GM21447 (cell line): Measurements from ENCODE around the gene SHOX.
"Not testable (repeated sequence)": the region's sequence is repeated elsewhere in the genome, so short reads cannot be mapped to it uniquely, and the experiment has no call there.

Experiments
- ATAC-seq: cut with Tn5 transposase; IDR thresholded peaks from one replicate; pipeline ENCODE4 v1.9.1; 2021; ENCODE audit not compliant: unreplicated experiment

The SHOX gene

DNA sequence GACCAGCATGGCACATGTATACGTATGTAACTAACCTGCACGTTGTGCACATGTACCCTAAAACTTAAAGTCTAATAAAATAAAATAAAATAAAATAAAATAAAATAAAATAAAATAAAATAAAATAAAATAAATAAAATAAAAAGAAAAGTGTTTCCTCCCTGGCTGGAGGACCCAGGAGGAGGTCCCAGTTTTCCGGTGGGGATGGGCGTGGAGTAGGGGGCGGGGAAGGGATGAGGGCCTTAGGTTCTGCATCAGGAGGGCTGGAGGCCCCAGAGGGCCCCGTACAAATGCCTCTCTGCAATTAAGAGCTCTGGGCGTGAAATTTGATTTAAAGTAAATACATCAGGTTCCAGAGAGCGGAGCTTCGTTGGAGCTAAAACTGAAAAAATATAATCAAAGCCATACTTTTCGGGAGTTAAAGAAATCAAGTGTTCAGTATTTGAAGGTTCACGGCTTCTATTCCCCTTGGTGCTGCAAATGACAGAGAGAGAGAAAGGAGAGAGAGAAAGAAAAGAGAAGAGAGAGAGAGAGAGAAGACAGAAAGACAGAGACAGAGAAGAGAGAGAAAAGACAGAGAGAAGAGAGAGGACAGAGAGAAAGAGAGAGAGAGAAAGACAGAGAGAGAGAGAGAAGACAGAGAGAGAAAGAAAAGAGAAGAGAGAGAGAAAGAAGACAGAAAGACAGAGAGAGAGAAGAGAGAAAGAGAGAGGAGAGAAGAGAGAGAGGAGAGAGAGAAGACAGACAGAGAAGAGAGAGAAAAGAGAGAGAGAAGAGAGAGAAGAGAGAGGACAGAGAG lies 8.7 kb upstream of the SHOX start:
- no peak for ATAC-seq

DNA sequence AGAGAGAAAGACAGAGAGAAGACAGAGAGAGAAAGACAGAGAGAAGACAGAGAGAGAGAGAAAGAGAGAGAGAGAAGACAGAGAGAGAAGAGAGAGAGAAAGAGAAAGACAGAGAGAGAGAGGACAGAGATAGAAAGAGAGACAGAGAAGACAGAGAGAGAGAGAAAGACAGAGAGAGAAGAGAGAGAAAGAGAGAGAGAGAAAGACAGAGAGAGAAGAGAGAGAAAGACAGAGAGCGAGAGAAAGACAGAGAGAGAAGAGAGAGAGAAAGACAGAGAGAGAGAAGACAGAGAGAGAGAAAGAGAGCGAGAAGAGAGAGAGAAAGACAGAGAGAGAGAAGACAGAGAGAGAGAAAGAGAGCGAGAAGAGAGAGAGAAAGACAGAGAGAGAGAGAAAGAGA lies 7.8 kb upstream of the SHOX start:
- ATAC-seq: not testable (repeated sequence)

DNA sequence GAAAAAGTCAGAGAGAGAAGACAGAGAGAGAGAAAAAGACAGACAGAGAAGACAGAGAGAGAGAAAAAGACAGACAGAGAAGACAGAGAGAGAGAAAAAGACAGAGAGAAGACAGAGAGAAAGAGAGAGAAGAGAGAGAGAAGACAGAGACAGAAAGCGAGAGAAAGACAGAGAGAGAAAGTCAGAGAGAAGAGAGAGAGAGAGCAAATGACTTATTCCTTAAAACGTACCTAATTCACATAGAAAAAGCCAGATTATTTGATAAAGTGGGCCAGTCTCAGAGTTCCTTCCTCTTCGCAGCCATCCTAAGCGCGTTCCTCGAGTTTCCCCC lies 7.4 kb upstream of the SHOX start:
- ATAC-seq: no peak

DNA sequence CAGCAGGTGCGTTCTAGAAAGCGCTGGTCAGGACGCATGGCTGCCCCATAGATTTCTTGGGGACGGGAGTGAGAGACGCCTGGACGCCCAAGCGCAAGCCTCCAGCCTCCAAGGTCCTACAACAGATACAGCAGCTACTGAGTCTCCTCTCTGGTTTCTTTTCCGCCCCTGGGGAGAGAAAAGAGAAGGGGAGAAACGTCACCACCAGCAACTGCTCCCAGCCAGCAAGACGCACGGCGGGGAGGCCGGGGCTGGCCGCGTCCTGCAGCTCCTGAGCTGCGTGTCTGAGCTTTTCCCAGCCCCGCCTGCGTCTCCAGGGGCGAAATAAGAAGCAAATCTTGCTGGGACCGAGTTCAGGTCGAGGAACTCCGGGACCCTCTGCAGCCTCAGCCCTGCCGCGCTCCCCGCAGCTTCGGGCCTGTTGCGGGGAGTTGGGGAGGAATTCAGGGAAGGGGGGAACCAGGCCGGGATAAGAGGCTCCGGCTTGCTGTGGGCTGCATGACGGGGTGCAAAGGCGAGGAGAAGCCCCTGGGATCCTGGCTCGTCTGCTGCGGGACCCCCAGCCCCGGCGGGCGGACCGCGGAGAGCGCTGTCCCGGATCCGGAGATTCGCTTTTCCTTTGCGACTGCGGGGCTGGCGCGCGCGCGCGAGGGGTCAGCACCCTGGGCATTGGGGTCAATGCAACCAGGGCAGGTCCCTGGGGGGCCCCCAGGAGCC lies 6.8 kb upstream of the SHOX start:
- ATAC-seq: no peak

DNA sequence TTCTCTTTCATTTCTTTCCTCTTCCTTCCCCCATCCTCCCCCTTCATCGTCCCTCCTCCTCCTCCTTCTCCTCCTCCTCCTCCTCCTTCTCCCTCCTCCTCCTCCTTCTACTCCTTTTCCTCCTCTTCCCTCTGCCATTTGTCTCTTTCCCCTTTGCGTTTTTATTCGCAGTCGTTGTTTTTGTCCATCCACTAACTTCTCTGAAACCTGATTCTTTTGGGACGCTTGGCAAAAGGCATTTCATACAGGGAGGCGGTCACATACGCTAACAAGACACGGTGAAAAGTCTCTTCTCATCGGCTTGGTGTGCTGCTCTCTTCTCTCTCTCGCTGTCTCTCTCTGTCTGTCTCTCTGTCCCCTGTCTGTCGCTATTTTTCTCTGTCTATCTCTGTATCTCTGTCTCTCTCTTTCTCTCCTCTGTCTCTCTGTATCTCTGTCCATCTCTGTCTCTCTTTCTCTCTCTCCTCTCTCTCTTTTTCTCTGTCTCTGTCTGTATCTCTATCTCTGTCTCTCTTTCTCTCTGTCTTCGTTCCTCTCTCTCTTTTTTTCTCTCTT lies 5.4 kb upstream of the SHOX start:
- ATAC-seq: no peak

DNA sequence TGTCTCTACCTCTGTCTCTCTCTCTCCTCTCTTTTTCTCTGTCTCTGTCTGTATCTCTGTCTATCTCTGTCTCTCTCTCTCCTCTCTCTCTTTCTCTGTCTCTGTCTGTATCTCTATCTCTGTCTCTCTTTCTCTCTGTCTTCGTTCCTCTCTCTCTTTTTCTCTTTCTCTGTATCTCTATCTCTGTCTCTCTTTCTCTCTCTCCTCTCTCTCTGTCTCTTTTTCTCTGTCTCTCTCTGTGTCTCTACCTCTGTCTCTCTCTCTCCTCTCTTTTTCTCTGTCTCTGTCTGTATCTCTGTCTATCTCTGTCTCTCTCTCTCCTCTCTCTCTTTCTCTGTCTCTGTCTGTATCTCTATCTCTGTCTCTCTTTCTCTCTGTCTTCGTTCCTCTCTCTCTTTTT lies 4.5 kb upstream of the SHOX start:
- ATAC-seq: not testable (repeated sequence)

DNA sequence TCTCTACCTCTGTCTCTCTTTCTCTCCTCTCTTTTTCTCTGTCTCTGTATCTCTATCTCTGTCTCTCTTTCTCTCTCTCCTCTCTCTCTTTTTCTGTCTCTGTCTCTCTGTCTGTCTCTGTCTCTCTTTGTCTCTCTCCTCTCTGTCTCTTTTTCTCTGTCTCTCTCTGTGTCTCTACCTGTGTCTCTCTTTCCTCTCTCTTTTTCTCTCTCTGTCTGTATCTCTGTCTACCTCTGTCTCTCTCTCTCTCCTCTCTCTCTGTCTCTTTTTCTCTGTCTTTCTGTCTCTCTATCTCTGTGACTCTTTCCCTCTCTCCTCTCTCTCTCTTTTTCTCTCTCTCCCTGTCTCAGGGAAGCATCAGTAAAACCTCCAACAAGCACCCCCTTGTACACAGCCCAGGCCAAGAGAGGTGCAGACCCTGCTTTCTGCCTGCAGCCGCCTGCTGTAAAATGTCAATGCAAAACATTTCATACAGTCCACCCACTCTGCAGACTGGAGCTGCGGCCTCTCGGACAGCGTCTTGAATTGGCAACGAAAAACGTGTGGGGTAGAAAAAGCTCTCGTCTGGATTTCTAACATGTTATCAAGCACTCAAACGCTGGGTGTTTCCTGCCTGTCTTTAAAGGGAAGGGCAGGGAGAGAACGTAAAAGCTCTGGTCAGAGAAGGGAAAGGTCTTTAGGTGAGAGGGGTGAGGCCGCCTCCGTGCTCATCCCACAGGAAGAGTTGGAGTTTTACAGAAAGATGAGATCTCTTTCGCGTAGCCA lies 3.7 kb upstream of the SHOX start:
- no peak for ATAC-seq

DNA sequence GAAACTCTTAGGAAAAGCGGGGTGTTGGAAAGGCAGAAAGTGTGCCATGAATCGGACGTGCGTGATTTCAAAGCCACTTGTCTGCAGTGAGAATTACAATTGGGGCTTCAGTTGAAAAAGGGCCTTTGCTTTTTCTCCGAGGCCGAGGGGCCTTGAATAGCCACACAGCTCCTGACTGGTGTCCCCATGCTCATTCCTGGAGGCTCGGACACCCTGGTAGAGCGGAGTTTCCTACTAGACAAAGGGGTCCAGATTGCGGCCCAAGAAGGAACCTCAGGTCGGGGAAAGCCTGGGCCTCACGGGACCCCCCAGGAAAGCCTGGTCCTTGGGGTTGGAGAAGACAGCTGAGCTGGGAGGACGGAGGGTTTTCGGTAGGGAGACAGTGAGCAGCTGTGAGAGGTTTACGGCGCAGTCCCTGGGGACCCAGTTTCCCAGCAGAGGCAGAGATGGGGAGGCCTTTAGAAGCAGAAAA lies 3.0 kb upstream of the SHOX start:
- no peak for ATAC-seq

DNA sequence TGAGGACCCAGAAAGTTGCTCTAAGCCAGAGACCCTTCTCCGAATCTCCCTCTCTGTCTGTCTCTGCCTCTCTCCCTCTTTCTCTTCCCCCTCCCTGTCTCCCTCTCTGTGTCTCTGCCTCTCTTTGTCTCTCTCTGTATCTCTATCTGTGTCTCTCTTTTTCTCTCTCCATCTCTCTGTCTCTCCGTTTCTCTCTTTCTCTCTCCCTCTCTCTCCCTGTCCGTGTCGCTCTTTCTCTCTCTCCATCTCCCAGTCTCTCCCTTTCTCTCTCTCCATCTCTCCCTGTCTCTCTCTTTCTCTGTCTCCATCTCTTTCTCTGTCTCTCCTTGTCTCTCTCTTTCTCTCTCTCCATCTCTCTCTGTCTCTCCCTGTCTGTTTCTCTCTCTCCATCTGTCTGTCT lies 2.6 kb upstream of the SHOX start:
- no peak for ATAC-seq

DNA sequence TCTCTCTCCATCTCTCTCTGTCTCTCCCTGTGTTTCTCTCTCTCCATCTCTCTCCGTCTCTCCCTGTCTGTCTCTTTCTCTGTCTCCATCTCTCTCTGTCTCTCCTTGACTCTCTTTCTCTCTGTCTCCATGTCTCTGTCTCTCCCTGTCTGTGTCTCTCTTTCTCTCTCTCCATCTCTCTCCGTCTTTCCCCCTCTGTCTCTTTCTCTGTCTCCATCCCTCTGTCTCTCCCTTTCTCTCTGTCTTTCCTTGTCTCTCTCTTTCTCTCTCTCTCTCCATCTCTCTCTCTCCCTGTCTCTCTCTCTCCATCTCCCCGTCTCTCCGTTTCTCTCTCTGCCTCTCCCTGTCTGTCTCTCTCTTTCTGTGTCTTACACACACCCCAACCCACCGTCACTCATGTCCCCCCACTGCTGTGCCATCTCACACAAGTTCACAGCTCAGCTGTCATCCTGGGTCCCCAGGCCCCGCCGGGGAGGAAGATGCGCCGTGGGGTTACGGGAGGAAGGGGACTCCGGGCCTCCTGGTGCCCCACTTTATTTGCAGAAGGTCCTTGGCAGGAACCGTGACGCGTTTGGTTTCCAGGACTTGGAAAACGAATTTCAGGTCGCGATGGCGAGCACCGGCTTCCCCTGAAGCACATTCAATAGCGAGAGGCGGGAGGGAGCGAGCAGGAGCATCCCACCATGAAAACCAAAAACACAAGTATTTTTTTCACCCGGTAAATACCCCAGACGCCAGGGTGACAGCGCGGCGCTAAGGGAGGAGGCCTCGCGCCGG lies 1.2 kb upstream of the SHOX start:
- no peak for ATAC-seq

DNA sequence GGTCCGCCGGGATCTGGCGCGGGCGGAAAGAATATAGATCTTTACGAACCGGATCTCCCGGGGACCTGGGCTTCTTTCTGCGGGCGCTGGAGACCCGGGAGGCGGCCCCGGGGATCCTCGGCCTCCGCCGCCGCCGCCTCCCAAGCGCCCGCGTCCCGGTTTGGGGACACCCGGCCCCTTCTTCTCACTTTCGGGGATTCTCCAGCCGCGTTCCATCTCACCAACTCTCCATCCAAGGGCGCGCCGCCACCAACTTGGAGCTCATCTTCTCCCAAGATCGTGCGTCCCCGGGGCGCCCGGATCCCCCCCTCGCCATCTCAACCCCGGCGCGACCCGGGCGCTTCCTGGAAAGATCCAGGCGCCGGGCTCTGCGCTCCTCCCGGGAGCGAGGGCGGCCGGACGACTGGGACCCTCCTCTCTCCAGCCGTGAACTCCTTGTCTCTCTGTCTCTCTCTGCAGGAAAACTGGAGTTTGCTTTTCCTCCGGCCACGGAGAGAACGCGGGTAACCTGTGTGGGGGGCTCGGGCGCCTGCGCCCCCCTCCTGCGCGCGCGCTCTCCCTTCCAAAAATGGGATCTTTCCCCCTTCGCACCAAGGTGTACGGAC lies 482 bp upstream of the SHOX start:
- ATAC-seq: no peak

DNA sequence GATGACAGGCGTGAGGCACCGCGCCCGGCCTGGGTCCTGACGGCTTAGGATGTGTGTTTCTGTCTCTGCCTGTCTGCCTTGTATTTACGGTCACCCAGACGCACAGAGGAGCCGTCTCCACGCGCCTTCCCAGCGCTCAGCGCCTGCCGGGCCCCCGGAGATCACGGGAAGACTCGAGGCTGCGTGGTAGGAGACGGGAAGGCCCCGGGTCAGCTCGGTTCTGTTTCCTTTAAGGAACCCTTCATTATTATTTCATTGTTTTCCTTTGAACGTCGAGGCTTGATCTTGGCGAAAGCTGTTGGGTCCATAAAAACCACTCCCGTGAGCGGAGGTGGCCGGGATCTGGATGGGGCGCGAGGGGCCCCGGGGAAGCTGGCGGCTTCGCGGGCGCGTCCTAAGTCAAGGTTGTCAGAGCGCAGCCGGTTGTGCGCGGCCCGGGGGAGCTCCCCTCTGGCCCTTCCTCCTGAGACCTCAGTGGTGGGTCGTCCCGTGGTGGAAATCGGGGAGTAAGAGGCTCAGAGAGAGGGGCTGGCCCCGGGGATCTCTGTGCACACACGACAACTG lies 1.3 kb downstream of the SHOX start:
- no peak for ATAC-seq

DNA sequence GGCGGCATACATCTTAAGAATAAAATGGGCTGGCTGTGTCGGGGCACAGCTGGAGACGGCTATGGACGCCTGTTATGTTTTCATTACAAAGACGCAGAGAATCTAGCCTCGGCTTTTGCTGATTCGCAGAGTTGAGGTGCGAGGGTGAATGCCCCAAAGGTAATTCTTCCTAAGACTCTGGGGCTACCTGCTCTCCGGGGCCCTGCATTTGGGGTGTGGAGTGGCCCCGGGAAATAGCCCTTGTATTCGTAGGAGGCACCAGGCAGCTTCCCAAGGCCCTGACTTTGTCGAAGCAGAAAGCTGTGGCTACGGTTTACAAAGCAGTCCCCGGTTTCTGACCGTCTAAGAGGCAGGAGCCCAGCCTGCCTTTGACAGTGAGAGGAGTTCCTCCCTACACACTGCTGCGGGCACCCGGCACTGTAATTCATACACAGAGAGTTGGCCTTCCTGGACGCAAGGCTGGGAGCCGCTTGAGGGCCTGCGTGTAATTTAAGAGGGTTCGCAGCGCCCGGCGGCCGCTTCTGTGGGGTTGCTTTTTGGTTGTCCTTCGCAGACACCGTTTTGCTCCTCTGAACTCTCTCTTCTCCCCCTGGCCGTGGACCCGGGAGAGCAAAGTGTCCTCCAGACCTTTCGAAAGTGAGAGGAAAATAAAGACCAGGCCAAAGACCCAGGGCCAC lies 1.9 kb downstream of the SHOX start:
- no peak for ATAC-seq

DNA sequence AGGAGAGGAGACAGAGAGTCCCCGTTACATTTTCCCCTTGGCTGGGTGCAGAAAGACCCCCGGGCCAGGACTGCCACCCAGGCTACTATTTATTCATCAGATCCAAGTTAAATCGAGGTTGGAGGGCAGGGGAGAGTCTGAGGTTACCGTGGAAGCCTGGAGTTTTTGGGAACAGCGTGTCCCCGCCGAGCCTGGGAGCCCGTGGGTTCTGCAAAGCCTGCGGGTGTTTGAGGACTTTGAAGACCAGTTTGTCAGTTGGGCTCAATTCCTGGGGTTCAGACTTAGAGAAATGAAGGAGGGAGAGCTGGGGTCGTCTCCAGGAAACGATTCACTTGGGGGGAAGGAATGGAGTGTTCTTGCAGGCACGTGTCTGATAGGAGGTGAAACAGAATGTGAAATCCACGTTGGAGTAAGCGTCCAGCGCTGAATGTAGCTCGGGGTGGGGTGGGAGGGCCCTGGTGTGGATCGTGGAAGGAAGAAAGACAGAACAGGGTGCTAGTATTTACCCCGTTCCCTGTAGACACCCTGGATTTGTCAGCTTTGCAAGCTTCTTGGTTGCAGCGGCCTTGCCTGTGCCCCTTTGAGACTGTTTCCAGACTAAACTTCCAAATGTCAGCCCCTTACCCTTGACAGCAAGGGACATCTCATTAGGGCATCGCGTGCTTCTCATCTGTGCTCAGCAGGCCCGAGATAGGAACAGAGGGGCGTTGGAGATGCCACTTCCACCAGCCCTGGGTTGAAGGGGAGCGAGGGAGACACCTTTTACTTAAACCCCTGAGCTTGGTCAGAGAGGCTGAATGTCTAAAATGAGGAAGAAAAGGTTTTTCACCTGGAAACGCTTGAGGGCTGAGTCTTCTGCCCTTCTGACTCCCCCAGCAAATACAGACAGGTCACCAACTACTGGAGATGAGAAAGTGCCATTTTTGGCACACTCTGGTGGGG lies 2.7 kb downstream of the SHOX start:
- ATAC-seq: no peak

DNA sequence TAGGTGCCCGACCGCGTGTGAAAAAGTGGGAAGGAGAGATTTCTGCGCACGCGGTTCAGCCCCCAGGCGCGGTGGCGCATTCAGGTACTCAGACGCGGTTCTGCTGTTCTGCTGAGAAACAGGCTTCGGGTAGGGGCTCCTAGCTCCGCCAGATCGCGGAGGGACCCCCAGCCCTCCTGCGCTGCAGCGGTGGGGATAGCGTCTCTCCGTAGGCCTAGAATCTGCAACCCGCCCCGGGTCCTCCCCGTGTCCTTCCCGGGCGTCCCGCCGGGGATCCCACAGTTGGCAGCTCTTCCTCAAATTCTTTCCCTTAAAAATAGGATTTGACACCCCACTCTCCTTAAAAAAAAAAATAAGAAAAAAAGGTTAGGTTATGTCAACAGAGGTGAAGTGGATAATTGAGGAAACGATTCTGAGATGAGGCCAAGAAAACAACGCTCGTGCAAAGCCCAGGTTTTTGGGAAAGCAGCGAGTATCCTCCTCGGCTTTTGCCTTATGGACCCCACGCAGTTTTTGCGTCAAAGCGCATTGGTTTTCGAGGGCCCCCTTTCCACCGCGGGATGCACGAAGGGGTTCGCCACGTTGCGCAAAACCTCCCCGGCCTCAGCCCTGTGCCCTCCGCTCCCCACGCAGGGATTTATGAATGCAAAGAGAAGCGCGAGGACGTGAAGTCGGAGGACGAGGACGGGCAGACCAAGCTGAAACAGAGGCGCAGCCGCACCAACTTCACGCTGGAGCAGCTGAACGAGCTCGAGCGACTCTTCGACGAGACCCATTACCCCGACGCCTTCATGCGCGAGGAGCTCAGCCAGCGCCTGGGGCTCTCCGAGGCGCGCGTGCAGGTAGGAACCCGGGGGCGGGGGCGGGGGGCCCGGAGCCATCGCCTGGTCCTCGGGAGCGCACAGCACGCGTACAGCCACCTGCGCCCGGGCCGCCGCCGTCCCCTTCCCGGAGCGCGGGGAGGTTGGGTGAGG lies 3.7 kb downstream of the SHOX start:
- ATAC-seq: no peak

DNA sequence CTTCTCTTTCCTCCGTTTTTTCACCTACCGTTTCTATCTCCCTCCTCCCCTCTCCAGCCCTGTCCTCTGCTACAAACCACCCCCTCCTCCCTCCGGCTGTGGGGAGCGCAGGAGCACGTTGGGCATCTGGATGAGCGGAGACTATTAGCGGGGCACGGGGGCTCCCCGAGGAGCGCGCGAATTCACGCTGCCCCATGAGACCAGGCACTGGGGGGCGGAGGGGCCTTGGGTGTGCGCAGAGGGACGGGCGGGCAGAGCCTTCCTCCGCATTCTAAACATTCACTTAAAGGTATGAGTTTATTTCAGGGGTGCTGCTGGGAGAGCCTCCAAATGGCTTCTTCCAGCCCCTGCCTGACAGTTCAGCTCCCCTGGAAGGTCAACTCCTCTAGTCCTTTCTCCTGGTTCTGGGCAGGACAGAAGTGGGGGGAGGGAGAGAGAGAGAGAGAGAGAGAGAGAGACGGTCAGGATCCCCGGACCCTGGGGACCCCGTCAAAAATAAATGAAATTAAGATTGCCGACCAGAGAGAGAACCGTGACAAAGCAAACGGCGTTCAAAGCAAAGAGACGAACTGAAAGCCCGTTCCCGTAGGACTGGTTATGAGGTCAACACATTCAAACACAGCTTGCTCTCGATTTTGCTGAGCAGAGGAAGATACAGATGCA lies 5.0 kb downstream of the SHOX start:
- no peak for ATAC-seq
